Stimulated activated CD4-positive, alpha-beta T cell treated with anti-CD3 and anti-CD28 coated beads, Interleukin-15, amount 100 ng/mL, for 48 hours (primary cell): Measurements from ENCODE around the gene MYCBP2.
A peak's percentile ranks its signal among the peaks of the same experiment; 100 is the strongest.
"Not testable (repeated sequence)": the region's sequence is repeated elsewhere in the genome, so short reads cannot be mapped to it uniquely, and the experiment has no call there.

Experiments
- DNase-seq, 2 donors: peaks; one replicate each; pipeline ENCODE4 v3.0.0-alpha.2; 2020; ENCODE audit warnings: low read depth in 2 of 2

The MYCBP2 gene

DNA sequence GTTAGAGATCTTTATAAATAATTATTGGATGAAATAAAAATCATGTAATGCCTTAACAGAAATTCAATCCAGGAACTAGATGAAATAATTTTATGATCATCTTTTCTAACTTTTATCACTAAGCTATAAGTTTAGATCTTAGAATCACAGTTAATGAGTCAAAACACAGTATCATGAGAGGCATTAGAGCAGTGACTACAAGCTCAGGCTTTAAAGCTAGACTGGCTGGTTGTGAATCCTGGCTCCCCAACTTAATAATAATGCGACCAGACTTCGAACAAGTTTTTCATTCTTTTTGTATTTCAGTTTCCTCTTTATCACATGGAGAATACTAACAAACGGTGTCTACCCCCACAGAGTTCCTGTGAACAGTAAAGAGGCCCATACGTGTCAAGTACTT lies 108.6 kb downstream of the MYCBP2 start:
- no peak for DNase-seq

GRCh38 chr13:77215543-77215942 lies 111.4 kb downstream of the MYCBP2 start:
- DNase-seq: no peak

DNA sequence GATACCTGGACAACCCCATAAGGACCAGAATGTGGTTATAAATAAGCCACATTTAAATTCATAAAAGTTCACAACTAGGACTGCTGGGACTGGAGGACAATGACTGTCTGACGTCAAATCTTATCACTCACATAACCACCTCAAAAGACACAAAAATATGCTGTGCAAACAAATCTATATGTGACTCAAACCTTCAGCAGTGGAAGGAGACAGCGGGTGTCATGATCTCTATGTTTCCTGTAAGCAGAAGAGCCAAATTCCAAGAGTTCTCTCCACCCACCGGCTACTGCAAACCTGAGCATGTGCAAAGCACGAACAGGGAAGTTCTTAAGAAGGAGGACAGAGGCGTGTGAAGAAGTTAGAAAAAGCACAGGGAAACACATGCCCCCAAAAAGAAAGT lies 113.2 kb downstream of the MYCBP2 start:
- DNase-seq: no peak

DNA sequence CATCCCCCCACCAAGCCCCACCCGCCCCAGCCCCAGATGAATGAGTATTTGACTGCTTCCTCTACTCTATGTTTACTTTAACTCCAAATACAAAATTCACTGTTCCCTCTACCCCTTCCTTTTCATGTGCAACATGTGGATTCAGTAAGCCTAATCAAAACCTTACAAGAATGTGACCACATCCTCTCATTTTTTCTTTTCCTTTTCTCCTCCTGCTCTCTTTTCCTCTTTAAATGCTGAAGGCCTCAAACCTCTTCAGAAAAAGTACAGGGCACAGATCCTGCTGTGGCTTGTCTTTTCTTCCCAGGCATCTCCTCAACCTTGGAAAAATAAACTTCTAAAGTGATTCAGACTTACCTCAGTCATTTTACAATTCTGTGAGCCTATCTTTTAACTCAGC lies 119.0 kb downstream of the MYCBP2 start:
- DNase-seq: no peak

DNA sequence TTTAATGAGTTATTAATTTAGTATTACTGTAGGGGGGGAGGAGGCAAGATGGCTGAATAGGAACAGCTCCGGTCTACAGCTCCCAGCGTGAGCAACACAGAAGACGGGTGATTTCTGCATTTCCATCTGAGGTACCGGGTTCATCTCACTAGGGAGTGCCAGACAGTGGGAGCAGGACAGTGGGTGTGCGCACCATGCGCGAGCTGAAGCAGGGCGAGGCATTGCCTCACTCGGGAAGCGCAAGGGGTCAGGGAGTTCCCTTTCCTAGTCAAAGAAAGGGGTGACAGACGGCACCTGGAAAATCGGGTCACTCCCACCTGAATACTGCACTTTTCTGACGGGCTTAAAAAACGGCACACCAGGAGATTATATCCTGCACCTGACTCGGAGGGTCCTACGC lies 127.9 kb downstream of the MYCBP2 start:
- not testable (repeated sequence) for DNase-seq

DNA sequence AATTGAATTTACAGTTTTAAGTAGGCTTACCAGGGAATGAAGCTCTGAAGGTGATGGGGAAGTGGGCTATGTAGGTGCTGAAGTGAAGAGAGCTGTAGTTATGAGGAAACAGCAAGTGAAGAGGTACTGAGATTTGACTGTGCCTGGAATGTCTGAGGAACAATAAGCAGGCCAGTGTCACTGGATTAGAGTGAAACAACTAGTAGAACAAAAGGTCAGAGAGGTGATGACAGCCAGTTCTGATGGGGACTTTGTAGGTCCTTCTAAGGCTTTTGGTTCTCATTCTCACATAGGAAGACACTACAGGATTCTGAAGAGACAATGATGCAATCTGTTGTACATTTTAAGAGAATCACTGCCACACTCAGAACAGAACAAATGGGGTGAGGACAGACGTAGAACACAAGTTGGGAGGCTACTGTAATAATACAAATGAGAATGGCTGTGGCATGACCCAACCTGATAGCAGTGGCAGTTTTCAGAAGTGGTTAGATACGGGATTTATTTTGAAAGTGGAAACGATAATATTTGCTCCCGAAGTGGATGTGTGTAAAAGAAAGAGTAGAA lies 130.8 kb downstream of the MYCBP2 start:
- no peak for DNase-seq

GRCh38 chr13:77190349-77190958 lies 136.4 kb downstream of the MYCBP2 start:
- DNase-seq: no peak

DNA sequence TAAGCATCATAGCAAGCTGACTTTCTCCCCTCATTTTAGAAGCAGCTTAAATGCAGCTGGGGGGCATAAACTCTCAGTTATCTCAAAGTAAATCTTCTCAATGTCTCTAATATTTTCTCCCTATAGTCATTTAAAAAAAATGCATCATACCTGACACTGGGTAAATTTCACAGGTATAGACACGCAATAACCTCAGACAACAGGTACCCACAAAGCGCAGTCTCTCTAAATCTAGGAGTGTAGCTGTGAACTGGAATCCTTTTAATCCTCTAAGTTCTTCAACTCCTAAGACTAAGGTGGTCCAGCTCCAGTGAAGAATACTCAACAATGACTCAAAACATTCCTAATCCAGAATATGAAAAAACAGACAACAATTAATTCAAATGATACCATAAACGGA lies 141.2 kb downstream of the MYCBP2 start:
- DNase-seq: no peak

DNA sequence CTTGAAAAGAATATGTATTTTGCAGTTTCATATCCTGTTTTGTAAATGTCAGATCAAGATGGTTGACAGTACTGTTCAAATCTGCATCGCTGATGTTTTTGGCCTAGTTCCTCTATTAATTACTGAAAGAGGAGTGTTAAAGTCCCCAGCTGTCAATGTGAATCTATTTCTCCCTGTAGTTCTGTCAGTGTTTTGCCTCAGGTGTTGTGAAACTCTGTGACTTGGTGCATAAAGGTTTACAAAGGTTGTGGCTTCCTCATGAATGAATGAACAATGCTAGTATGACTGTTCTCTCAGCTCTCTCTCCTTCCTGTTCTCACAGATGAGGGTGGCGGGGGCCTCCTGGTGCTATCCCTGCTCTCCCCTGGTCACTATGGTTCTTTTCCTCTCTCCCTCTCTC lies 142.4 kb downstream of the MYCBP2 start:
- DNase-seq: peak; percentile 20 to 37

- DNase-seq: no peak
Measured at GRCh38 chr13:77180011-77180410, 146.9 kb downstream of the MYCBP2 start.

DNA sequence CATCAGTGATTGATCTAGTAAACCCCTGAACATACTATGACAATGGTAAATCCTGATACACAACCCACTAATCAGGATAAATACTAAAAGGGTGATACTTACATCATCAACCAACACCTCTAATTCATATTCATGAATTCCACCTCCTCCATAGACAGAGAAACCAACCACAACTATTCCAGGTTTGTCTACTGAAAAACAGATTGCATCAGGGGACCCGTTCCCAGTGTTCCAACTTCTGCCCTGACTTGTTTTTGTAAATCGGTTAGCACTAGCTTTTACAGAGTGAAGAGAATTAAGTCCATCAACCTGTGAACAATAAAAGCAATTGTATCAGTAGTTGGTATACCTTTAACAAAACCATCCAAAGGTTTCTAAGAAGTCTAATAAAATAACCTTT lies 149.2 kb downstream of the MYCBP2 start:
- DNase-seq: no peak

DNA sequence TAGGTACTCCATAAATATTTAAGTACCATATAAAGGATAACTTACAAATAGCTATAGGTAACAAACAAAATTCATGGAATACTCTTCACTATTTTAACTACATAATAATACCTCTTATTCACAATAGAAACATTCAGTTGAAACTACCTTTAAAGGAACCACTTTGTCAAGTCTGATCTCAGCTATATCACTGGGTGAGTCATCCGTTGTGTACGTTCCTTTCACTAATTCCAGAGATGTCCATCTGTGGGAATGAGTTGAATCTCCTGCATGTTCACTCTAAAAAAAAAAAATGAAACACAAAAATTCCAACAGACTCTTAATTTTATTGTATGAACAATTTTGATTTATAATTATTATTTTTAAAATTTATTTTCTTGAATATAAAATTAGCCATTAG lies 150.5 kb downstream of the MYCBP2 start:
- no peak for DNase-seq

DNA sequence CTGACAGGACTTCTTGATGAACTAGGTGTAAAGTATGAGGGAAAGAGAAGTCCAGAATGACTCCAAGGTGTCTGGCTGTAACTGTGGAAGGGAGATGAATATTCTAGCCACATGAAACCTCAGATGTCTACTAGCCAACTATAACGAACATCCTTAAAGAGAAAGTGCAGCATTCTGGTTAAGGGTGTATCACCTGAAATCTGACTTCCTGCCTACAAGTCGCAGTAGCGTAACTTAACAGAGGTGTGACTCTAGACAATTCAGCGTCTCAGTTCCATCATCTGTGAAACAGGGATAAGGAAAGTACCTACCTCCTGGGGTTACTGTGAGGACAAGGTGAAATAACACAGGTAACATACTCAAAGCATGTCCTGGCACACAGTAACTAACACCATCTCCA lies 154.2 kb downstream of the MYCBP2 start:
- DNase-seq: no peak

GRCh38 chr13:77171451-77171850 lies 155.4 kb downstream of the MYCBP2 start:
- no peak for DNase-seq

GRCh38 chr13:77168237-77168636 lies 158.7 kb downstream of the MYCBP2 start:
- DNase-seq: no peak

DNA sequence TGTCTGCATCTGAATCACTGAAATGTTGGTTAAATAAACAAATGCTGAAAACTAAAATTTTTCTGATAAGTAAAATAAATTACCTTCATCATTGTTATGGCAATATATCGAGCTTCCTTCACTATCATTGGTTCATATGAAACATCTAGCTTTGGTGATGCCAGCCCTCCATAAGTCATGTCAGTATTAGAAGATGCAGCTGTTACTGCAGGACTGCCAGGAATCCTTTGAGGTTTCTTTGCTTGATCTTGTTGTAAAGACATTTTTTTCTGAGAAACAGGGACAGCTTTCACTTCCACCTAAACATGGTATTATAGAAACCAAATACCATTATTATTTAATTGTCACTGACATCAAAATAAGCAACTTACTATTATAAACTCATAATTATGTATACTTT lies 176.2 kb downstream of the MYCBP2 start:
- DNase-seq: no peak

- DNase-seq: no peak
Measured at GRCh38 chr13:77143431-77143830, 183.5 kb downstream of the MYCBP2 start.

DNA sequence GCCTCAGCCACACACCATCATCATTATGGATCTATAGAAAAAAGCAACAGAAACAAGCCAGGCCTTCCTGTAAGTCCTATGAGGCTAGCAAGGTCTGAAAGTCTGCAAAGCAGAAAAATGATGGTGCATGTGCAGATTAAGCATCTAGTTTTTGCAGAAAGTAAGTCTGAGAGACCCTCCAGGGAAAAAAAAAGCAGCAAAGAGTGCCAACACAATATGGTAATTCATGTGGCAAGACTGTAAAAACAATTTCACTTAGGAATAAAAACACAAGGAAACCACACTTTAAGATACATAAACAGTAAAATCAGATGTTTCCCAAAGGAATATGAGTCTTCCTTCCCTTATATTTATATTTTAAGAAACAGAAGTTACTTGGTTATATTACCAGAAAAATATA lies 187.6 kb downstream of the MYCBP2 start:
- no peak for DNase-seq

- DNase-seq: no peak
Measured at GRCh38 chr13:77138813-77139212, 188.1 kb downstream of the MYCBP2 start.

GRCh38 chr13:77136902-77137420 lies 189.9 kb downstream of the MYCBP2 start:
- no peak for DNase-seq

DNA sequence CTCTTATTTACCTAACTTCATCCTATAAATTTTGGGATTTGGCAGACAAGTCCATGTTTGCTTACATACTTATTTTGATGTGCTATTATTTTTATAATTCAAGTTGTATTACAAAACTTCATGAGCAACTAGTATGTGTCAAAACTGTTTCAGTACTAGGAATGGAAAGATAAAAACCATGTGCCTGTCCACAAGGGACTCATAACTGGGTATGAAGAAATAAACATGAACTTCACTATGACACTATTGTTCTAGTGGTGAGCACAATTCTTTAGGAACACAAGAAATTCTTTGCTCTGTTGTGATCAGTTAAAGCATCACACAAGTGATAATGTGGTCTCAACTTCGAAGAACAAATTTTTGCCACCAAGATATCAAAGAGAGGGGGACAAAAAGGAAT lies 202.5 kb downstream of the MYCBP2 start:
- DNase-seq: no peak

DNA sequence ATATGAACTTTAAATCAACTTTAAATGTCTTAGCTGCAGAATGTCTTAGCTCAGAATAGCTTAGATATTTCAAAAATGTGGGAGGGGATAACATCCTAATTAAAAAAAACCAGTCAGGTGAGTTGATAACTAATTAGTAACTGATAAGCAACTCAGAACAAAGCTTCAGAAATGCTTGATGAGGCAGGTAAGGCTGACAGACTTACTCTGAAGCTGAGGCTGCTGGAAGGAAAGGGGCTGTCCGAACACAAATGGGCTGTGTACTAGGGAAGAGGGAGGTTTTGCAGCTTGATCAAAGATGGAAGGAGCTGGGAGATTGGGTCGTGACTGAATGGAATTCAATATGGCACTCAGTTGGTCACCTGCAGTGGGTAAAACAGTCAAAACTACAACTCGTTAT lies 208.8 kb downstream of the MYCBP2 start:
- no peak for DNase-seq

- DNase-seq: no peak
Measured at GRCh38 chr13:77114271-77114670, 212.6 kb downstream of the MYCBP2 start.

- DNase-seq: no peak
Measured at GRCh38 chr13:77113496-77113895, 213.4 kb downstream of the MYCBP2 start.
